Adrenal gland (tissue), 12 donors: ENCODE results near the gene KAT8. TPM values are rescaled to one million over a fixed set of nuclear protein-coding genes. Genes with fewer than 3 reads are reported as not detected.

ENCODE experiments used
- DNase-seq, 7 donors: peaks; one replicate each; pipeline ENCODE4 v3.0.0-alpha.2; 2019 to 2020
- H3K27ac ChIP-seq, 5 donors: fragments of 200-600 bp; sonication (generic) in 4 of 5; 1 replicate in 3 of 5; 2 replicates in 2 of 5; pipeline versions ENCODE4 v1.5.1 to v1.8.0; 2016 to 2020; ENCODE audit warnings: mild to moderate bottlenecking in 1 of 5
- H3K27me3 ChIP-seq: fragments of 200-600 bp; 2 replicates; pipeline ENCODE4 v1.8.0; 2021
- H3K36me3 ChIP-seq, 2 donors: fragments of 200-600 bp; replicated peaks in 1 of 2; 1 replicate in 1 of 2; 2 replicates in 1 of 2; pipeline versions ENCODE4 v1.5.1 to v1.8.0; 2018 to 2022
- H3K4me1 ChIP-seq, 2 donors: fragments of 200-600 bp; replicated peaks in 1 of 2; 1 replicate in 1 of 2; 2 replicates in 1 of 2; pipeline versions ENCODE4 v1.5.1 to v1.8.0; 2018 to 2021
- H3K4me3 ChIP-seq, 4 donors: fragments of 200-600 bp; sonication (generic) in 3 of 4; one replicate each; pipeline ENCODE4 v1.5.1; 2016 to 2018
- H3K9me3 ChIP-seq, 3 donors: fragments of 200-600 bp; sonication (generic) in 1 of 3; replicated peaks in 1 of 3; 1 replicate in 2 of 3; 2 replicates in 1 of 3; pipeline versions ENCODE4 v1.5.1 to v1.8.0; 2016 to 2021
- POLR2A ChIP-seq, 2 donors: fragments of 450-650 bp; IDR thresholded peaks; one replicate each; pipeline ENCODE4 v1.6.1; 2017; ENCODE audit warnings: antibody characterized with exemption in 2 of 2, mild to moderate bottlenecking in 2 of 2, moderate library complexity in 1 of 2
- WGBS, 4 donors: extraction: QIAGEN DNeasy Blood & Tissue Kit in 2 of 4; methylation state at CpG; one replicate each; pipeline versions ENCODE4 v1.1.5 to v1.1.7; 2013 to 2017; 5-methylcytosine and 5-hydroxymethylcytosine counted together
- intact Hi-C, 2 donors: fragments of 100-400 bp; cut with DNase I; formaldehyde crosslinking; loops; one replicate each; pipeline versions ENCODE4 v1.14.1 to v1.15.0; 2022 to 2023
- polyA plus RNA-seq, 3 donors: library from polyadenylated mRNA; stranded (reverse); fragments of 200-250 nt in 2 of 3; fragments of 350-450 nt in 1 of 3; fragmentation: Illumina TruSeq in 1 of 3; extraction: RNeasy Lipid Tissue Mini Kit (QIAGEN cat#74804) in 1 of 3; gene quantifications; one replicate each; pipeline ENCODE4 v1.2.3, GENCODE V29; 2013 to 2014
- total RNA-seq, 9 donors: library from RNA; depleted of rRNA in 4 of 9; stranded (reverse); fragments of >200 nt in 4 of 9; fragments of 120-200 nt in 1 of 9; fragmentation: NEBNext Ultra II Directional in 1 of 9; extraction: Animal tissue kit (Norgen Biotek cat#: 25700) in 1 of 9; gene quantifications; one replicate each; pipeline versions ENCODE4 v1.1.0 to v1.2.4, GENCODE V29; 2013 to 2023
- TF ChIP-seq, protein P1 (sequence below), 6 experiments: fragments of 450-650 bp in 4 of 6; fragments of 200-600 bp in 2 of 6; sonication (generic) in 1 of 6; IDR thresholded peaks; 1 replicate in 5 of 6; 2 replicates in 1 of 6; pipeline versions ENCODE4 v1.5.1 to v1.8.0; 2016 to 2021; ENCODE audit warnings: antibody characterized with exemption in 6 of 6, mild to moderate bottlenecking in 2 of 6, moderate library complexity in 1 of 6
- donor health status: healthy with polysubstance abuse.
- donor health status: Bipolar disorder and iron deficiency.
- donor health status: DM: yes; HTN: yes; CAD: no.
- donor health status: DM: no; HTN: no; CAD: no.
- donor health status: DM: no; HTN: no; CAD: no.
- donor health status: DM: yes; HTN: yes; CAD: no.

The KAT8 gene
- total and polyA plus RNA-seq, 12 donors = 45.0 to 148 (median 86.9) TPM

DNA sequence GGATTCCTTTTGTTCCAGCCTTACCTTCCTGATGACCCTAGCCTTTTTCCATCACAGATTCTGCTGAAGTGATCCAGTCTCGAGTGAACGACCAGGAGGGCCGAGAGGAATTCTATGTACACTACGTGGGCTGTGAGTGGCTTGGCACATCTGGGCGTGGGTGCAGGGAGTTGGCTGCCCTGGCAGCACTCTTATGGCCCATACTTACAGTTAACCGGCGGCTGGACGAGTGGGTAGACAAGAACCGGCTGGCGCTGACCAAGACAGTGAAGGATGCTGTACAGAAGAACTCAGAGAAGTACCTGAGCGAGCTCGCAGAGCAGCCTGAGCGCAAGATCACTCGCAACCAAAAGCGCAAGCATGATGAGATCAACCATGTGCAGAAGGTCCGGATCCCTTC, 2.7 kb downstream of the KAT8 start:
- no peak overlapping the region for H3K4me3 ChIP-seq
- no peaks in the 10 kb centered on the region for H3K27me3 ChIP-seq
- H3K9me3 ChIP-seq = no peaks in the 10 kb centered on the region
- peaks cover 0 to 44% of the 10 kb centered on the region in 2 donors for H3K36me3 ChIP-seq
- peak overlapping the region in 2 of 5 donors; percentile 24 to 99 for H3K27ac ChIP-seq
- TF ChIP-seq, protein P1, sequence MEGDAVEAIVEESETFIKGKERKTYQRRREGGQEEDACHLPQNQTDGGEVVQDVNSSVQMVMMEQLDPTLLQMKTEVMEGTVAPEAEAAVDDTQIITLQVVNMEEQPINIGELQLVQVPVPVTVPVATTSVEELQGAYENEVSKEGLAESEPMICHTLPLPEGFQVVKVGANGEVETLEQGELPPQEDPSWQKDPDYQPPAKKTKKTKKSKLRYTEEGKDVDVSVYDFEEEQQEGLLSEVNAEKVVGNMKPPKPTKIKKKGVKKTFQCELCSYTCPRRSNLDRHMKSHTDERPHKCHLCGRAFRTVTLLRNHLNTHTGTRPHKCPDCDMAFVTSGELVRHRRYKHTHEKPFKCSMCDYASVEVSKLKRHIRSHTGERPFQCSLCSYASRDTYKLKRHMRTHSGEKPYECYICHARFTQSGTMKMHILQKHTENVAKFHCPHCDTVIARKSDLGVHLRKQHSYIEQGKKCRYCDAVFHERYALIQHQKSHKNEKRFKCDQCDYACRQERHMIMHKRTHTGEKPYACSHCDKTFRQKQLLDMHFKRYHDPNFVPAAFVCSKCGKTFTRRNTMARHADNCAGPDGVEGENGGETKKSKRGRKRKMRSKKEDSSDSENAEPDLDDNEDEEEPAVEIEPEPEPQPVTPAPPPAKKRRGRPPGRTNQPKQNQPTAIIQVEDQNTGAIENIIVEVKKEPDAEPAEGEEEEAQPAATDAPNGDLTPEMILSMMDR (IDR thresholded peaks at IDR 0.05) = no peak
- TF ChIP-seq POLR2A (IDR thresholded peaks at IDR 0.05) = no peak
- intact Hi-C loops = no loop called here
- WGBS, 4 donors = 86 to 96% (median 95%) methylated on average over 16 of the region's 16 CpGs
- peaks cover 18 to 20% of the 10 kb centered on the region in 2 donors for H3K4me1 ChIP-seq
- peak in 1 of 7 donors; percentile 57 for DNase-seq

DNA sequence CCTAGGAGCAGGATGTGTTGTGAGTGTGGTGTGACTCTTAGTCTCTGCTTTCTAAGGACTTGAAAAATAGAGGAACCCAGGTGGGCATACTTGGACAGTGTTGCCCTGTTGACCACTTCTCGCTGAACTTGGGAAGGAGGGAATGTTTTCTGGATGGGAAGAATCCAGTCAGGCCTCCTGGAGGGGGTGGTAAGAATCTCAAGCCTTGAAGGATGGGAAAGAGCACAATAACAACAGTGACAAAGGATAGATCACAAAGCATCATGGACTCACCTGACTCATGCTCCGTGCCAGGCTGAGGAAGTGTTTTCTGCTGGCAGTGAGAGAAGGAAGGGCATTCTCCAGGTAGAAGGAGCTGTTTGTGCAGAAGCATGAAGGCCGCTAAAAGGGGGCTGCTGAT, 8.4 kb downstream of the KAT8 start:
- no peak for DNase-seq
- intact Hi-C loops = no loop called here
- TF ChIP-seq, protein P1 (IDR thresholded peaks at IDR 0.05) = no peak
- no peak for TF ChIP-seq POLR2A (IDR thresholded peaks at IDR 0.05)
- 94 to 98% (median 97%) methylated on average over 3 of the region's 3 CpGs for WGBS, 4 donors
- no peak overlapping the region for H3K27ac ChIP-seq
- H3K27me3 ChIP-seq = no peaks in the 10 kb centered on the region
- no peaks in the 10 kb centered on the region for H3K4me1 ChIP-seq
- peaks cover 0 to 64% of the 10 kb centered on the region in 2 donors for H3K36me3 ChIP-seq
- H3K4me3 ChIP-seq = no peak overlapping the region
- H3K9me3 ChIP-seq = no peaks in the 10 kb centered on the region

DNA sequence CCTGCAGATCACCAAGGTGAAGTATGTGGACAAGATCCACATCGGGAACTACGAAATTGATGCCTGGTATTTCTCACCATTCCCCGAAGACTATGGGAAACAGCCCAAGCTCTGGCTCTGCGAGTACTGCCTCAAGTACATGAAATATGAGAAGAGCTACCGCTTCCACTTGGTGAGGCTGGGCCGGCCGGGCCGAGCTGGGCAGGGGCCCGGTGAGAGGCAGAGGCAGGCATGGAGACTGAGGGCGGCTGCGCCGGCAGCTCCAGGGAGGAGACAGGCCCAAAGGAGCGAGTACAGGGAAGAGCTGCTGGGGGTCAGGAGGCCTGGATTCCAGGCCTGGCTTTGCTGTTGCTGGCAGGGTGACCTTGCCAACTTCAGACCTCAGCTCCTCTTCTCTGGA, 9.7 kb downstream of the KAT8 start:
- no peaks in the 10 kb centered on the region for H3K27me3 ChIP-seq

GRCh38 chr16:31128711-31129567, 11.5 kb downstream of the KAT8 start:
- H3K9me3 ChIP-seq = no peaks in the 10 kb centered on the region
- 76 to 81% (median 77%) methylated on average over 9 to 14 of the region's 14 CpGs for WGBS, 4 donors

More for the DNA sequence above, 9.7 kb downstream of the KAT8 start:
- Histone ChIP-seq H3K9me3 (no peaks in the 10 kb centered on the region), H3K27ac (peak overlapping the region in 1 of 5 donors; percentile 77), H3K4me3 (no peak overlapping the region), H3K4me1 (no peaks in the 10 kb centered on the region), H3K36me3 (peaks cover 0 to 58% of the 10 kb centered on the region in 2 donors)
- no peak for TF ChIP-seq POLR2A (IDR thresholded peaks at IDR 0.05)
- TF ChIP-seq, protein P1 (IDR thresholded peaks at IDR 0.05) = no peak
- intact Hi-C loops = no loop called here
- 86 to 95% (median 92%) methylated on average over 9 to 13 of the region's 13 CpGs for WGBS, 4 donors
- no peak for DNase-seq

More at GRCh38 chr16:31128711-31129567, 11.5 kb downstream of the KAT8 start:
- Histone ChIP-seq H3K4me3 (no peak overlapping the region), H3K36me3 (peaks cover 0 to 48% of the 10 kb centered on the region in 2 donors), H3K4me1 (no peaks in the 10 kb centered on the region), H3K27me3 (no peaks in the 10 kb centered on the region), H3K27ac (peak overlapping the region; percentile 30 to 93 (median 57))
- peak in 1 of 2 donors; percentile 17 for TF ChIP-seq POLR2A (IDR thresholded peaks at IDR 0.05)
- TF ChIP-seq, protein P1 (IDR thresholded peaks at IDR 0.05) = no peak
- intact Hi-C loops = no loop called here
- DNase-seq = peak in 4 of 7 donors; percentile 31 to 73 (median 58)
